Epithelial cell of esophagus (primary cell): Measurements from ENCODE around the gene SYCP1.
"Not testable (repeated sequence)": the region's sequence is repeated elsewhere in the genome, so short reads cannot be mapped to it uniquely, and the experiment has no call there.

Experiments used
- DNase-seq: peaks from one replicate; pipeline ENCODE4 v3.0.0; 2010; ENCODE audit warnings: low read depth
- H3K4me3 ChIP-seq: 2 replicates; pipeline ENCODE4 v1.5.1; 2011; ENCODE audit warnings: mild to moderate bottlenecking, low read length, control low read depth
- CTCF ChIP-seq: IDR thresholded peaks from 2 replicates; pipeline ENCODE4 v1.5.1; 2011; ENCODE audit warnings: low read depth, mild to moderate bottlenecking, low read length, control low read depth, inconsistent platforms; ENCODE audit not compliant: insufficient read depth; ENCODE audit errors: missing control alignments

SYCP1 gene

GRCh38 chr1:114997510-114998289, 143.0 kb downstream of the SYCP1 start:
- no peak overlapping the region for H3K4me3 ChIP-seq
- DNase-seq: no peak
- no peak for TF ChIP-seq CTCF

- TF ChIP-seq CTCF: no peak
- H3K4me3 ChIP-seq: no peak overlapping the region
- DNase-seq: peak; percentile 50
Measured at GRCh38 chr1:115006191-115006590, 151.5 kb downstream of the SYCP1 start.

- no peak overlapping the region for H3K4me3 ChIP-seq
- TF ChIP-seq CTCF: no peak
- no peak for DNase-seq
Measured at GRCh38 chr1:115012006-115012405, 157.3 kb downstream of the SYCP1 start.

GRCh38 chr1:115012434-115012833, 157.8 kb downstream of the SYCP1 start:
- no peak overlapping the region for H3K4me3 ChIP-seq
- DNase-seq: no peak
- TF ChIP-seq CTCF: no peak

GRCh38 chr1:115013792-115014191, 159.1 kb downstream of the SYCP1 start:
- DNase-seq: no peak
- H3K4me3 ChIP-seq: no peak overlapping the region
- TF ChIP-seq CTCF: no peak

GRCh38 chr1:115019549-115019948, 164.9 kb downstream of the SYCP1 start:
- DNase-seq, H3K4me3 ChIP-seq: not testable (repeated sequence)

- H3K4me3 ChIP-seq: no peak overlapping the region
- TF ChIP-seq CTCF: no peak
- DNase-seq: no peak
Measured at GRCh38 chr1:115021145-115021544, 166.5 kb downstream of the SYCP1 start.
